Gastroesophageal sphincter (tissue), 4 donors: ENCODE results near the gene HMGB4. TPM values are rescaled to one million over a fixed set of nuclear protein-coding genes. Genes with fewer than 3 reads are reported as not detected.

Experiments used
- ATAC-seq: fragments of 150-250 bp; one replicate; pipeline ENCODE4 v1.9.1; 2016; ENCODE audit warnings: mild to moderate bottlenecking, moderate library complexity
- H3K27ac ChIP-seq, 4 donors: fragments of 200-600 bp; sonication (generic) in 3 of 4; 1 replicate in 3 of 4; 2 replicates in 1 of 4; pipeline ENCODE4 v1.5.1; 2016 to 2019
- H3K27me3 ChIP-seq: fragments of 200-600 bp; sonication (generic); one replicate; pipeline ENCODE4 v1.5.1; 2019
- H3K36me3 ChIP-seq, 2 donors: fragments of 200-600 bp; sonication (generic); one replicate each; pipeline ENCODE4 v1.5.1; 2019; ENCODE audit warnings: control low read depth in 1 of 2
- H3K4me1 ChIP-seq, 3 donors: fragments of 200-600 bp; sonication (generic); 1 replicate in 2 of 3; 2 replicates in 1 of 3; pipeline ENCODE4 v1.5.1; 2016 to 2019; ENCODE audit warnings: control low read depth in 2 of 3
- H3K4me3 ChIP-seq, 2 donors: fragments of 200-600 bp; sonication (generic); one replicate each; pipeline ENCODE4 v1.5.1; 2019; ENCODE audit warnings: mild to moderate bottlenecking in 1 of 2, moderate library complexity in 1 of 2
- H3K9me3 ChIP-seq, 3 donors: fragments of 200-600 bp; sonication (generic); one replicate each; pipeline ENCODE4 v1.5.1; 2017 to 2019; ENCODE audit warnings: control low read depth in 2 of 3
- EP300 ChIP-seq: sonication (generic); formaldehyde crosslinking; IDR thresholded peaks from one replicate; pipeline ENCODE4 v1.6.1; 2017; ENCODE audit warnings: antibody characterized with exemption, mild to moderate bottlenecking
- POLR2A ChIP-seq, 2 donors: fragments of 450-650 bp; IDR thresholded peaks; one replicate each; pipeline ENCODE4 v1.6.1; 2017; ENCODE audit warnings: antibody characterized with exemption in 2 of 2, mild to moderate bottlenecking in 2 of 2, moderate library complexity in 1 of 2
- POLR2AphosphoS5 ChIP-seq: sonication (generic); formaldehyde crosslinking; IDR thresholded peaks from one replicate; pipeline ENCODE4 v1.6.1; 2017; ENCODE audit warnings: antibody characterized with exemption
- WGBS, 2 donors: methylation state at CpG; one replicate each; pipeline ENCODE4 v1.1.5; 2018; ENCODE audit warnings: low coverage in 1 of 2; 5-methylcytosine and 5-hydroxymethylcytosine counted together
- total RNA-seq, 4 donors: library from RNA; depleted of rRNA; stranded (reverse); fragments of >200 nt; gene quantifications; one replicate each; pipeline ENCODE4 v1.1.0, GENCODE V29; 2016
- TF ChIP-seq, protein P1 (sequence below), 4 experiments: fragments of 200-600 bp in 2 of 4; fragments of 450-650 bp in 2 of 4; sonication (generic) in 1 of 4; IDR thresholded peaks; one replicate each; pipeline ENCODE4 v1.5.1; 2017 to 2019; ENCODE audit warnings: antibody characterized with exemption in 4 of 4, mild to moderate bottlenecking in 2 of 4, moderate library complexity in 2 of 4

Gene HMGB4
- total RNA-seq, 4 donors from 2014 or later = not detected

DNA sequence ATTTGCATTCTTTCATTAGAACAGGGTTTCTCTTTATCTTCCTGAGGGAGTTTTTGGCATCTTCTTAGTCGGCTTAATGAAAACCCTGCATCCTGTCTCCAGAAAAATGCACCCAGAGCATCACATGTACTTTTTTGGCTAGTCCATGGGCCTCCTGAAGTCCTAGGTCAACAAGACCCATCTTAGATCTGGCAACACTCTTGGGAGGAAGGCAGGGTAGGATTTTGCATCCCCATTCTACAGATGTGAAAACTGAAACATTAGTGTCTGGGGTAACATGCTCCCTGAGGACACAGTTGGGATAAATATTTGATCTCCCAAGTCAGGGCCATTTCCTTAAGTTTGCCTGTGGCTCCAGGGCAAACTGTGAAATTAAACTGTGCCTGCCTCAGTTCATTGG, 40.0 kb upstream of the HMGB4 start:
- ATAC-seq = no peak
- H3K36me3 ChIP-seq = no peaks in the 10 kb centered on the region
- 100% methylated on average over 1 of the region's 1 CpG for WGBS, 2 donors
- no peaks in the 10 kb centered on the region for H3K9me3 ChIP-seq
- peaks cover 7% of the 10 kb centered on the region for H3K27me3 ChIP-seq
- TF ChIP-seq EP300 (no peak), POLR2AphosphoS5 (no peak), POLR2A (IDR thresholded peaks at IDR 0.05) (no peak)
- TF ChIP-seq, protein P1, sequence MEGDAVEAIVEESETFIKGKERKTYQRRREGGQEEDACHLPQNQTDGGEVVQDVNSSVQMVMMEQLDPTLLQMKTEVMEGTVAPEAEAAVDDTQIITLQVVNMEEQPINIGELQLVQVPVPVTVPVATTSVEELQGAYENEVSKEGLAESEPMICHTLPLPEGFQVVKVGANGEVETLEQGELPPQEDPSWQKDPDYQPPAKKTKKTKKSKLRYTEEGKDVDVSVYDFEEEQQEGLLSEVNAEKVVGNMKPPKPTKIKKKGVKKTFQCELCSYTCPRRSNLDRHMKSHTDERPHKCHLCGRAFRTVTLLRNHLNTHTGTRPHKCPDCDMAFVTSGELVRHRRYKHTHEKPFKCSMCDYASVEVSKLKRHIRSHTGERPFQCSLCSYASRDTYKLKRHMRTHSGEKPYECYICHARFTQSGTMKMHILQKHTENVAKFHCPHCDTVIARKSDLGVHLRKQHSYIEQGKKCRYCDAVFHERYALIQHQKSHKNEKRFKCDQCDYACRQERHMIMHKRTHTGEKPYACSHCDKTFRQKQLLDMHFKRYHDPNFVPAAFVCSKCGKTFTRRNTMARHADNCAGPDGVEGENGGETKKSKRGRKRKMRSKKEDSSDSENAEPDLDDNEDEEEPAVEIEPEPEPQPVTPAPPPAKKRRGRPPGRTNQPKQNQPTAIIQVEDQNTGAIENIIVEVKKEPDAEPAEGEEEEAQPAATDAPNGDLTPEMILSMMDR (IDR thresholded peaks at IDR 0.05) = no peak
- H3K4me3 ChIP-seq = no peak overlapping the region
- no peak overlapping the region for H3K27ac ChIP-seq
- no peaks in the 10 kb centered on the region for H3K4me1 ChIP-seq

GRCh38 chr1:33824321-33824720, 39.6 kb upstream of the HMGB4 start:
- Histone ChIP-seq H3K4me3 (no peak overlapping the region), H3K9me3 (no peaks in the 10 kb centered on the region), H3K4me1 (no peaks in the 10 kb centered on the region), H3K27ac (no peak overlapping the region), H3K36me3 (no peaks in the 10 kb centered on the region), H3K27me3 (peaks cover 7% of the 10 kb centered on the region)
- ATAC-seq = no peak
- TF ChIP-seq POLR2A (IDR thresholded peaks at IDR 0.05) (no peak), EP300 (no peak), POLR2AphosphoS5 (no peak)
- TF ChIP-seq, protein P1 (IDR thresholded peaks at IDR 0.05) = no peak
- WGBS, 2 donors = 100% methylated on average over 1 of the region's 6 CpGs; no CpG with 5 or more reads in 1 of the 2 donors

DNA sequence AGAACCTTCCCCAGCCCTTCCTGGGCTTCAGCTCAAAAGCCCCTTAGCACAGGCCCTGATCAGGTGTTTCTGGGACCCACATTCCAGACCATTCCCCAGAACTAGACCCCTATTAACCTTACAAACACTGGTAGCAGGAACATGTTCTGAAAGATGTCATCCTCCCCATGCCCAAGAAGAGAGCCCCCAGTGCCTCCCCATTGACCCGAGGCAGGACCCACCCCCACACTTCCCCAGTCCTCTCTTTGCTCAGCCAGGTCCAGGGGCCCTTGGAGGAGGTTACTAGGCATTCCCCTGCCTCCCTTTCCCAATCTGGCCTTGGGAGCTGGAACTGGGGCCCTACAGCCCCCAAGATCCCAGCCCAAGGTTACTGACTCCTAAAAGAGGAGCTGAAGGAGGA, 38.9 kb upstream of the HMGB4 start:
- Histone ChIP-seq H3K4me1 (no peaks in the 10 kb centered on the region), H3K4me3 (no peak overlapping the region), H3K9me3 (peaks cover 0 to 6% (median 0%) of the 10 kb centered on the region in 3 donors), H3K27me3 (peaks cover 7% of the 10 kb centered on the region), H3K27ac (no peak overlapping the region), H3K36me3 (no peaks in the 10 kb centered on the region)
- WGBS, 2 donors = no CpG with 5 or more reads among the region's 1 CpG
- TF ChIP-seq POLR2A (IDR thresholded peaks at IDR 0.05) = no peak
- TF ChIP-seq, protein P1 (IDR thresholded peaks at IDR 0.05) = no peak
- ATAC-seq = no peak

DNA sequence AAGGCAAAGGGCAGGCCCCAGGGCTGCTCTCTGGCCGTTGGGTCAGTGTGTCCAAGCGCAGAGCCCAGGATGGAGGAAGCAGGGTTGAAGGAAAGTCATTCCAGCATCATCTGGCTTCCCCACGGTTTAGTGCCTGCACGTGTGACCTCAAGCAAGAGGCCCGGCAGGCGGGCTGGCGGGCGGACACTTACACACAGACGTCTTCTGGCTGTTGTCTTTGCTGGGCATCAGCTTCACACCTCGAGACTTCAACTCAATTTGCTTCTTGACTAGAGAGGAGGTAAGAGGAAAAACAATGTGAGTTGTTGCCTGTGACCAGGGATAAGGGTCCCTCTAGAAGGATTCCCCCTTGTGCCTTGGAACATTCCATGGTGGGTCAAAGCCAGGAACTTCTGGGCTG, 38.4 kb upstream of the HMGB4 start:
- ATAC-seq = no peak
- WGBS, 2 donors = 69 to 75% methylated on average over 9 to 10 of the region's 10 CpGs
- Histone ChIP-seq H3K27ac (no peak overlapping the region), H3K36me3 (no peaks in the 10 kb centered on the region), H3K4me1 (no peaks in the 10 kb centered on the region), H3K27me3 (peaks cover 7% of the 10 kb centered on the region), H3K9me3 (peaks cover 0 to 6% (median 0%) of the 10 kb centered on the region in 3 donors), H3K4me3 (no peak overlapping the region)
- TF ChIP-seq POLR2A (IDR thresholded peaks at IDR 0.05) (no peak), EP300 (no peak), POLR2AphosphoS5 (no peak)
- TF ChIP-seq, protein P1 (IDR thresholded peaks at IDR 0.05) = no peak

GRCh38 chr1:33826311-33826710, 37.6 kb upstream of the HMGB4 start:
- H3K4me1 ChIP-seq = no peaks in the 10 kb centered on the region
- ATAC-seq = no peak
- H3K27me3 ChIP-seq = peaks cover 7% of the 10 kb centered on the region
- H3K27ac ChIP-seq = no peak overlapping the region
- TF ChIP-seq POLR2A (IDR thresholded peaks at IDR 0.05) = no peak
- no peak for TF ChIP-seq EP300
- no peak for TF ChIP-seq POLR2AphosphoS5
- TF ChIP-seq, protein P1 (IDR thresholded peaks at IDR 0.05) = no peak
- H3K36me3 ChIP-seq = no peaks in the 10 kb centered on the region
- H3K4me3 ChIP-seq = no peak overlapping the region
- peaks cover 0 to 6% (median 0%) of the 10 kb centered on the region in 3 donors for H3K9me3 ChIP-seq
